SU-DHL-6 (cell line): ENCODE data around the gene PROK1.

Experiments
- H2AFZ ChIP-seq: fragments of 200-600 bp; sonication (generic); 2 replicates; pipeline ENCODE4 v1.6.1; 2014; ENCODE audit warnings: low read depth, mild to moderate bottlenecking, moderate library complexity, mixed read lengths, antibody characterized with exemption, low read length; ENCODE audit not compliant: severe bottlenecking
- H3F3A ChIP-seq: fragments of 200-600 bp; shearing (Covaris generic); 2 replicates; pipeline ENCODE4 v1.6.0; 2016; ENCODE audit warnings: antibody characterized with exemption, mild to moderate bottlenecking; ENCODE audit not compliant: insufficient read depth
- H3K27ac ChIP-seq: fragments of 200-600 bp; sonication (generic); 2 replicates; pipeline ENCODE4 v1.5.1; 2016; ENCODE audit warnings: low read depth, mild to moderate bottlenecking, low read length, moderate library complexity, mixed read lengths
- H3K27me3 ChIP-seq: fragments of 200-600 bp; sonication (generic), shearing (Covaris generic); 2 replicates; pipeline ENCODE4 v1.6.0; 2014; ENCODE audit warnings: mild to moderate bottlenecking, low read length
- H3K36me3 ChIP-seq: fragments of 200-600 bp; sonication (generic); 2 replicates; pipeline ENCODE4 v1.6.1; 2014; ENCODE audit warnings: mild to moderate bottlenecking, low read length, mixed read lengths
- H3K4me2 ChIP-seq: fragments of 300-600, 200-600 bp; shearing (Covaris generic), sonication (generic); 2 replicates; pipeline ENCODE4 v1.6.0; 2014; ENCODE audit warnings: low read length, low read depth, mild to moderate bottlenecking; ENCODE audit not compliant: poor library complexity, severe bottlenecking
- H3K4me3 ChIP-seq: fragments of 200-600 bp; sonication (generic); 2 replicates; pipeline ENCODE4 v1.5.1; 2014; ENCODE audit warnings: antibody characterized with exemption, low read length, mild to moderate bottlenecking, mixed read lengths; ENCODE audit not compliant: insufficient read depth, poor library complexity, severe bottlenecking
- H3K79me2 ChIP-seq: fragments of 200-600 bp; sonication (generic); 2 replicates; pipeline ENCODE4 v1.6.1; 2014; ENCODE audit warnings: mild to moderate bottlenecking, low read length, moderate library complexity; ENCODE audit not compliant: insufficient read depth
- H3K9ac ChIP-seq: fragments of 200-600 bp; sonication (generic); 2 replicates; pipeline ENCODE4 v1.7.0; 2014; ENCODE audit warnings: mild to moderate bottlenecking, low read length
- H3K9me2 ChIP-seq: fragments of 200-600 bp; sonication (generic); replicated peaks from 2 replicates; pipeline ENCODE4 v1.6.1; 2014; ENCODE audit warnings: low read length; ENCODE audit not compliant: insufficient read depth
- H3K9me3 ChIP-seq: fragments of 200-600 bp; sonication (generic); 2 replicates; pipeline ENCODE4 v1.6.1; 2014; ENCODE audit warnings: low read length, mixed read lengths; ENCODE audit not compliant: insufficient read depth
- H4K20me1 ChIP-seq: fragments of 200-600 bp; sonication (generic); 2 replicates; pipeline ENCODE4 v1.6.1; 2014; ENCODE audit warnings: low read depth, mild to moderate bottlenecking, antibody characterized with exemption, low read length, moderate library complexity, mixed read lengths
- EZH2phosphoT487 ChIP-seq: fragments of 200-600 bp; sonication (generic), shearing (Covaris generic); conservative IDR thresholded peaks from 2 replicates; pipeline ENCODE4 v1.6.1; 2018; ENCODE audit warnings: mild to moderate bottlenecking, antibody characterized with exemption, low read length, moderate library complexity, mixed read lengths
- TF ChIP-seq, protein P1 (sequence below): fragments of 200-600 bp; sonication (generic); IDR thresholded peaks from one replicate; pipeline ENCODE4 v1.5.1; 2017; ENCODE audit warnings: antibody characterized with exemption, mild to moderate bottlenecking, low read length, moderate library complexity; ENCODE audit not compliant: insufficient read depth, poor library complexity, severe bottlenecking

Gene PROK1

DNA sequence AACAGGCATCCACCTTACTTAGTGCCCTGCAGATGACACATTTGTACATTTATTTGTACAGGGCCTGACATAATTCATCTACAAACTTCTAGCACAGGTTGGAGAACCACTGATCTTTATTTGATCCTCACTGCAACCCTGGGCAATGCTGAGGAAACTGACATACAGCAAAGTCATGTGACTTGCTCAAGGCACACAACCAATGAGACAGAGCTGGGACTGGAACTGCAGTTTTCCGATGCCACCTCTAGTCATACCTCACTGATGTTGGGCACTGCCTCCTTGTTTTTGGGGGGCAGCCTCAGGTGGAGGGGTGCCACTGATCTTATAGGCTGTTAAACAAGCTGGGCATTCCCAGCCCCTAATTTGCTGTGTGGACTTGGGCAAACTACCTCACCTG is 3.4 kb downstream of the PROK1 start:
- no peak overlapping the region for H2AFZ ChIP-seq

GRCh38 chr1:110455151-110455550 is 4.2 kb downstream of the PROK1 start:
- Histone ChIP-seq H3K27ac (no peak overlapping the region), H3K4me2 (no peak overlapping the region), H3K79me2 (no peaks in the 10 kb centered on the region), H3K9me2 (no peaks in the 10 kb centered on the region), H3K4me3 (no peak overlapping the region), H3K9me3 (no peaks in the 10 kb centered on the region), H4K20me1 (no peaks in the 10 kb centered on the region), H3K27me3 (no peaks in the 10 kb centered on the region), H2AFZ (no peak overlapping the region), H3K36me3 (no peaks in the 10 kb centered on the region), H3K9ac (no peak overlapping the region), H3F3A (no peaks in the 10 kb centered on the region)
- no peak for TF ChIP-seq EZH2phosphoT487
- TF ChIP-seq, protein P1, sequence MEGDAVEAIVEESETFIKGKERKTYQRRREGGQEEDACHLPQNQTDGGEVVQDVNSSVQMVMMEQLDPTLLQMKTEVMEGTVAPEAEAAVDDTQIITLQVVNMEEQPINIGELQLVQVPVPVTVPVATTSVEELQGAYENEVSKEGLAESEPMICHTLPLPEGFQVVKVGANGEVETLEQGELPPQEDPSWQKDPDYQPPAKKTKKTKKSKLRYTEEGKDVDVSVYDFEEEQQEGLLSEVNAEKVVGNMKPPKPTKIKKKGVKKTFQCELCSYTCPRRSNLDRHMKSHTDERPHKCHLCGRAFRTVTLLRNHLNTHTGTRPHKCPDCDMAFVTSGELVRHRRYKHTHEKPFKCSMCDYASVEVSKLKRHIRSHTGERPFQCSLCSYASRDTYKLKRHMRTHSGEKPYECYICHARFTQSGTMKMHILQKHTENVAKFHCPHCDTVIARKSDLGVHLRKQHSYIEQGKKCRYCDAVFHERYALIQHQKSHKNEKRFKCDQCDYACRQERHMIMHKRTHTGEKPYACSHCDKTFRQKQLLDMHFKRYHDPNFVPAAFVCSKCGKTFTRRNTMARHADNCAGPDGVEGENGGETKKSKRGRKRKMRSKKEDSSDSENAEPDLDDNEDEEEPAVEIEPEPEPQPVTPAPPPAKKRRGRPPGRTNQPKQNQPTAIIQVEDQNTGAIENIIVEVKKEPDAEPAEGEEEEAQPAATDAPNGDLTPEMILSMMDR: no peak

More for the DNA sequence above, 3.4 kb downstream of the PROK1 start:
- H3K27ac ChIP-seq: no peak overlapping the region
- no peak overlapping the region for H3K4me3 ChIP-seq
- H3F3A ChIP-seq: no peaks in the 10 kb centered on the region
- H3K4me2 ChIP-seq: no peak overlapping the region
- H3K9ac ChIP-seq: no peak overlapping the region
- no peaks in the 10 kb centered on the region for H3K9me3 ChIP-seq
- no peaks in the 10 kb centered on the region for H3K79me2 ChIP-seq
- no peaks in the 10 kb centered on the region for H4K20me1 ChIP-seq
- TF ChIP-seq, protein P1: no peak
- no peak for TF ChIP-seq EZH2phosphoT487
- no peaks in the 10 kb centered on the region for H3K36me3 ChIP-seq
- no peaks in the 10 kb centered on the region for H3K9me2 ChIP-seq
- no peaks in the 10 kb centered on the region for H3K27me3 ChIP-seq

DNA sequence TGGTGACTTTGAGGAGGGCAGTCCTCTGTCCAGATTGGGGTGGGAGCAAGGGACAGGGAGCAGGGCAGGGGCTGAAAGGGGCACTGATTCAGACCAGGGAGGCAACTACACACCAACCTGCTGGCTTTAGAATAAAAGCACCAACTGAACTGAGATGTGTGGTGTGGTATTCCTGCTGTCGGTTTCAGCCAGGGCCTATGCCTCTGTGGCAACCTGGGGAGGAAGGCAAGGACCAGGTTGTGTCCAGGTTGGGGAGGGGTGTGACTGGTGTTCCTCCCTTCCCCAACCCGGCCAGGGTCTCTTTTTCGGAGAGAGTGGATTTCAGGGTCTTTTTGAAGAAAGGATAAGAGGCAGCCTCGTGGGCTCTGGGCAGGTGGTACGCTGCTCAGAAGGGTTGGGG is 6.3 kb downstream of the PROK1 start:
- H3K9ac ChIP-seq: no peak overlapping the region
- no peak overlapping the region for H2AFZ ChIP-seq
- H3F3A ChIP-seq: no peaks in the 10 kb centered on the region

More for the DNA sequence above, 6.3 kb downstream of the PROK1 start:
- Histone ChIP-seq H4K20me1 (no peaks in the 10 kb centered on the region), H3K4me3 (no peak overlapping the region), H3K79me2 (no peaks in the 10 kb centered on the region), H3K27ac (no peak overlapping the region), H3K9me2 (no peaks in the 10 kb centered on the region), H3K27me3 (no peaks in the 10 kb centered on the region), H3K36me3 (no peaks in the 10 kb centered on the region), H3K4me2 (no peak overlapping the region), H3K9me3 (no peaks in the 10 kb centered on the region)
- TF ChIP-seq EZH2phosphoT487: no peak
- TF ChIP-seq, protein P1: no peak
